Brain pericyte (primary cell): Measurements from ENCODE around the gene GPX8.

Experiments used
- DNase-seq: peaks from one replicate; pipeline ENCODE4 v3.0.0-alpha.2; 2012; ENCODE audit warnings: low read depth, low spot score

GPX8 gene

GRCh38 chr5:55172937-55173686 lies 13.1 kb downstream of the GPX8 start, which contains the start of gene CDC20B:
Gene CDC20B, minus strand, starts transcription at chr5:55173177. Its CDS starts 177 bp downstream, at chr5:55173000.
- no peak for DNase-seq

- DNase-seq = no peak
These were observed 13.8 kb downstream of the GPX8 start for GRCh38 chr5:55173687-55174230.

- no peak for DNase-seq
These were observed 15.8 kb downstream of the GPX8 start for GRCh38 chr5:55175781-55176175.

- no peak for DNase-seq
These were observed 16.3 kb downstream of the GPX8 start for GRCh38 chr5:55176176-55176818.

GRCh38 chr5:55177078-55177477 lies 17.1 kb downstream of the GPX8 start:
- no peak for DNase-seq

- DNase-seq = no peak
These were observed 20.0 kb downstream of the GPX8 start for GRCh38 chr5:55180016-55180415.

- no peak for DNase-seq
These were observed 27.4 kb downstream of the GPX8 start for GRCh38 chr5:55187370-55187769.

- no peak for DNase-seq
These were observed 28.9 kb downstream of the GPX8 start for GRCh38 chr5:55188656-55189540.

GRCh38 chr5:55191165-55191564 lies 31.2 kb downstream of the GPX8 start:
- no peak for DNase-seq

- no peak for DNase-seq
These were observed 45.0 kb downstream of the GPX8 start for GRCh38 chr5:55205001-55205400.

- DNase-seq = no peak
These were observed 51.4 kb downstream of the GPX8 start for GRCh38 chr5:55211184-55211874.
